ENCODE data around the gene RSRC1.
"Not testable (repeated sequence)": the region's sequence is repeated elsewhere in the genome, so short reads cannot be mapped to it uniquely, and the experiment has no call there.

The RSRC1 gene

DNA sequence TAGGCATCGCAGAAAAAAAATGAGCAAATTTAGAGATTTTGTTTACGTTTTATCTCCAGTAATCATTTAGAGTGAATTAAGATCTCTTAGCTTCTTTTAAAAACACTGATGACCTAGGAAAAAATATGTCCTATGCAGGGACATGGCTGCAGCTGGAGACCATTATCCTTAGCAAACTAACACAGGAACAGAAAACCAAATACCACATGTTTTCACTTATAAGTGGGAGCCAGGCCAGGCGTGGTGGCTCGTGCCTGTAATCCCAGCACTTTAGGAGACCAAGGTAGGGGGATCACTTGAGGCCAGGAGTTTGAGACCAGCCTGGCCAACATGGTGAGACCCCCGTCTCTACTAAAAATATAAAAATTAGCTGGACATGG is 298.6 kb downstream of the RSRC1 start:
- not testable (repeated sequence) for DNase-seq

- DNase-seq: no peak
Observed at GRCh38 chr3:158418035-158418434, 308.1 kb downstream of the RSRC1 start.

DNA sequence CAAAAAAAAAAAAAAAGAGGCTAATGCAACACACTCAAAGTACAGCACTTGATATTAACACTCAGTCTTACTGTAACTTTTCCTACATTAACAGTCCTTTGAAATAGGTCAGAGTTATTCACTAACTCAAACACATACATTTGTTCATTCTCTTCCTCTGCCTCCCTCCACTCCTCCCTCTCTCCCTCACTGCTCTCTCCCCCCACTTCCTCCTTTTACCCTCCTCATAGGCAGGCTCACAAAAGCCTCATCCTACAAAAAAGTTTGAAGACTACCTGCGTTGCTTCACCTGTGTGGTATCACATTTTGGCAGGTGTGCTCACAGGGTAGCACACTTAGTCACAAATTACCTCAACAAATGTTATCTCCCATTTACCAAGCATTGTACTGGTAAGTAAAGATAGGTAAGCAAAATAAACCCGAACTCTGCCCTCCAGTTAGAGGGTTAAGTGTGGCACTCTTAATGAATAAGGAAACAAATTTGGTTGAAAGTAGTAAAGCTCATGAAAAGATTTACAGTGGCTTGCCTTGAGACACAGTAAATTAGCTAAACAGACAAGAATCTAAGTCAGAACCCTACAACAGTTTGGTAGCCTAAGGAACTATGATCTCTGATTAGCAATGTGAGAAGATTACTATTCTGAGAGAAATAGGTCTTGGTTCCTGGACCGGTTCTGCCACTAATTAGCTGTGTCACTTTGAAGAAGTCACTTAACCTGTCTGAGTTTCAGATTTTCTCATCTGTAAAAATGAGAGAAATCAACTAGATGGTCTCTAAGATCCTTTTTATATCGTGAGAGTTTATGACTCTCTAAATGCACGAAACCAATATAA is 310.1 kb downstream of the RSRC1 start:
- no peak for DNase-seq

GRCh38 chr3:158420654-158421396 is 310.9 kb downstream of the RSRC1 start:
- no peak for DNase-seq

DNA sequence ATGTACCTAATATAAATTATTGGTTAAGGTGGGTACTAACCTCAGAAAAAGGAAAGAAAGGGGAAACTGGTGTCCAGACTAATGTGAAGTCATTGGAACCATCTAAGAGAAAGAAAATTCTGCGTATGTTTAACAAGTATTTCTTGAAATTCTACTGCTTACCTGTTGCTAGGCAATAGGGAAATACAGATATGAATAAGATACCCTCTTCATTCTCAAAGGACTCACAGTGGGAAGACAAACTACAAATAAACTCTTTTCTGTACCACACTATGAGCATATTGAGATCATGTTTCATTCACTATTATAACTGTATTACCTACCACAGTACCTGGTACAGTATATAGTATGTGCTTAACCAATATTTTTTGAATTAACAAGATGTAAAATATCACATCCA is 320.6 kb downstream of the RSRC1 start:
- DNase-seq: no peak

DNA sequence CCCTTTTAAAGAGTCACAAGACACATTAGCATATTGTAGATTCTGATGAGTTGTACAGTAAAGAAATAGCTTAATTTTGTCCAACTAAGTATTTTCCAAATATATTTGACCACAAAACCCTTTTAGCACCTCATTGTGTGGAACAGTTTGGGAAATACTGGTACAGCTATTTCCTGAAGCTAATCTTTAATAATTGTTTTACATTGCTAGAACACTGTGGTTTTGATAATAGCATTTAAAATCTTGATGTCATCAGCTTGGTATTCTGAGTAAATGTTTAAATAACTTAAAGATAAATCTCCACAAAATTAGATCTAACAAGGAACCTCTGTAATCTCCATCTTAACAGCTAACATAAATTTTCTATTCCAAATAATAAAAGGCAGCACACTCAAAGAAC is 321.1 kb downstream of the RSRC1 start:
- DNase-seq: no peak

DNA sequence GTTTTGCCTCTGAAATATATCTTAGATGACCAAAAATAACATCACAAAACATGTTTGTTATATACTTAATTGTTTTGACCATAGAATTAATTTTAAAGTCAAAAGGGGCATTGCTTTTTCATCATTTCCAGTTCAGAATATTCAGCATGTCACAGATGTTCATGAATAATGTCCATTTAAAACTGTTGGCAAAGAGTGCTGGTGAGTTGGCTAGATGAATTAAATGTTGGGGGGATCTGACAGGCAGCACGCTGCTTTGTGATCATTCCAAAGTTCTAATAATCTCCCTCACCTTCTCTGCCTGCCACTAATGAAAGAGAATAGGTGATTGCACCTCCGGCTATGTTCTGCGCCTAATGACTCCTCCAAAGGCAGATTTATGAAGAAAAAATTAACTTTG is 321.9 kb downstream of the RSRC1 start:
- no peak for DNase-seq

DNA sequence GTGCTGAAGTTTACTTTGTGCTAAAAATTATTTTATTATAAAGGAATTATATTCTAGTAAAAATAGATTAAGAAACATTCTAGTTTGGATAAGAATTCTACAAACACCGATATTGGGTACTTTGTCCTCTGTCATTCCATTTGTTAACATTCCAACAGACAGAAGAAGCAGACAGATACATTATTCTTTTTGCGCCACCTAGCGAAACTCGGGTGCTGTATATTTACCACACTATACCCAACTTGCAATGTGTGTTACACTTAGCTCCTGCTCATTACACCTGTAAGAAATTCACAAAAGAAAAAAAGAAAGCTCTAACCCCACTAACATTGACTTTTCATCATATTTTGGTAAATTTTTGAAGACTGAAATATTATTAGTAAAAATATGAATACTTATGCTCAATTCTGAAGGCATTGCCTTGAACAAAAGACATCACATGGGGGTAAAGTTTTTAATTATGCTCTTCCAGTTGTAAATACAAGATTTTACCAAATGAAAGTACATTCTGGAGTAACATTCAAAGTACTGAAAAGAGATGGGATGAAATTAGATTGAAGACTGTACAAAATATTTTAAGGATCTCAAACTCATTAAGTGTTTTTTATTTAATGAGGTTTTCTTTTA is 324.6 kb downstream of the RSRC1 start:
- peak; percentile 42 for DNase-seq

DNA sequence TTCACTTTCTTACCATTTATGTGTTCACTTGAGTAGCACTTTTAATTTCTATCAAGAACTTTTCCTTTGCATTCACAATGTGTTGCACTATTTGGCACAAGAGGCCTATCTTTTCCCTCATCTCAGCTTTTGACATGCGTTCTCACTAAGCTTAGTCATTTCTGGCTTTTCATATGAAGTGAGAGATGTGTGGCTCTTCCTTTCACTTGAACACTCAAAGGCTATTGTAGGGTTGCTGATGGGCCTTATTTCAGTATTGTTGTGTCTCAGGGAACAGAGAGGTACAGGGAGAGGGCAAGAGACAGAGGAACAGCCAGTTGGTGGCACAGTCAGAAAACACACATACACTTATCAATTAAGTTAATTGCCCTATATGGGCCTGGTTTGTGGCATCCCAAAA is 333.7 kb downstream of the RSRC1 start:
- no peak for DNase-seq

GRCh38 chr3:158447408-158447807 is 337.5 kb downstream of the RSRC1 start:
- no peak for DNase-seq

DNA sequence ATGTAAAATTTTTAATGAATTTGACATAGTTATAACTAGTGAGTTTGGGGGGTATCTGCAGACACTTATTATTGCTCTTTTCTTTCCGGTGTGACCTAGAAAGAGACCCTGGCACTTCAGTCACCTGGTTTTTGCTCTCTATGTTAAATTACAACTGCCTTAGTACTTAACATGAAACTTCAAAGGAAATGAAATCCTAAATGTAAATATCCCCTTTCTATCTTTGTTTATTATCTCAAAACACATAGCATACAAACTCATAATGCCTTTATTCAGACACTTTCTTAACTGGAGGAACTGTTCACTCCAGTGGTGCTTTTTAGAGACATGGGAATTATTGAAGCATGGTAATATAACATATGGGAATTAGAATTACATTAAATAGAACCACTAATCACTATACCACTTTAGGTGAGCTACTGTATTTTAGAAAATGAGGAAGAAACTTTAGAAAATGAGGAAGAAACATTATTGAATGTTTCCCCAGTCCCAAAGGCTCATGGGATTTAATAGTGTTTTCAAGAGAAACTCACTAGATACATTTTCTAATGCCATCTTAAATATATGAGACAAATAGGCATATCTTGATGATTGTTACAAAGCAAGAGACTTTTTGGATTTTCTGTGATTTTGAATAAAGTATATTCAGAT is 341.6 kb downstream of the RSRC1 start:
- DNase-seq: no peak

- no peak for DNase-seq
Observed at GRCh38 chr3:158452334-158452733, 342.4 kb downstream of the RSRC1 start.

DNA sequence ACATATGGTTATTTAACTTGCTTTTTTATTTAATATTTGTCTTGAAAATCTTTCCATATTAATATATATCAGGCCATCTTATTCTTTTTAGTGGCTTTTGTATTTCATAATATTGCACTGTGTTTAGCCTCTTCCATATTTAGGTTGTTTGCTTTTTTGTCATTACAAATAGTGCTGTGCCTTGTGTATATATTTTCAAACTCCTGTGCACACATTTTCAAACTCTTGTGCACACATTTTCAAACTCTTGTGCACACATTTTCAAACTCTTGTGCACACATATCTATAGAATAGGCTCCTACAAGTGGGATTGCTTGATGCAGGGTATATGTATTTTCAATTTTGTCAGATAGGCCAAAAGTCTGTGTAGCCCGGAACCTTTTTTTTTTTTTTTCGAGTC is 343.1 kb downstream of the RSRC1 start:
- DNase-seq: no peak

DNA sequence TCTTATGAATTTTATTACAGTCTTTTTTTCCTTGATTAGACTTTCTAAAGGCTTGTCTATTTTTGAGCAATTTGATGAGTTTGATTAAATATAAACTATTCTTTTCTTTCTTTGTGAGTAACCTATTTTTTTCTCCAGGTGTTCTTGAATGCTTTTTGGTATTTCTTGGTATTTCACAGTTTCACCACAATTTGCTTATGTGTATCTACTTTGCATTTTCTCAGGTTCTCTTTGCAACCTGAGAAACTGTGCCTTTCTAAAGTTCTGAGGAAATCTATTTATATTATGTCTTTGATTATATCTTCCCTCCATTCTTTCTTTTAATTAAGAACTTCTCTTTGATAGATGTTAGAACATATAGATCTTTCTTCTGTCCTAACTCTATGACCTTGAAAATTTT is 344.0 kb downstream of the RSRC1 start:
- no peak for DNase-seq

DNA sequence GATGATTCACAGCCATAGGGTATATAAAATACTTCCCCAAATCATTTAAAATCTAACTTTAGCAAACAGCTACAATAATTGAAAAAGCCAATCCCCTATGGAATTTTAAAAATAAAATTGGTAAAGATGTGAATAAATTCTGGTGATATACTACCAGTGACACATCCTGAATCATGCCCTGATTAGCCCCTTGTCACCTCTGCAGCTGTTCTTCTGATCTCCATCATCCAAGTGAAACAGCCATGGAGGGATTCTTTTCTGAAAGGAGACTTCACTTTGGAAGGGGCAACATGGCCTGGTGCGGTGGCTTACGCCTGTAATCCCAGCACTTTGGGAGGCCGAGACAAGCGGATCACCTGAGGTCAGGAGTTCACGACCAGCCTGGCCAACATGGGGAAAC is 345.5 kb downstream of the RSRC1 start:
- no peak for DNase-seq

DNA sequence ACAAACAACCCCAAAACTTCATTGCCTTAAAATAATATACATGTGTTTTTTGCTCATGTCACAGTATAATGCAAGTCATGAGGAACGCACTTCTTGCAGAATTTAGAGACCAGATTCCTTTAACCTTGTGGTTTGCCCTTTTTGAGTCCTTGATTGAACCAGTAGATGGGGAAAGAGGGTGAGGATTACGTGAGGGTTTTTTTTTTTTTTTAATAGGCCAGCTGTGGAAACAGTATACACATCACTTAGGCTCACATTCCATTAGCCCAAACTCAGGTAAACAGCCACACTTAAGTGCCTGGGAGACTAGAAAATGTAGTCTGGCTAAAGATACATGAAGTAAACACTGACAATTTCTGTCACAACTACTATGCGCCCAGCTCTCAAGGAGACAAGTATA is 346.2 kb downstream of the RSRC1 start:
- DNase-seq: no peak

- DNase-seq: no peak
Observed at GRCh38 chr3:158458464-158458863, 348.6 kb downstream of the RSRC1 start.

GRCh38 chr3:158460926-158461325 is 351.0 kb downstream of the RSRC1 start:
- DNase-seq: no peak

GRCh38 chr3:158463556-158463955 is 353.7 kb downstream of the RSRC1 start:
- DNase-seq: no peak

DNA sequence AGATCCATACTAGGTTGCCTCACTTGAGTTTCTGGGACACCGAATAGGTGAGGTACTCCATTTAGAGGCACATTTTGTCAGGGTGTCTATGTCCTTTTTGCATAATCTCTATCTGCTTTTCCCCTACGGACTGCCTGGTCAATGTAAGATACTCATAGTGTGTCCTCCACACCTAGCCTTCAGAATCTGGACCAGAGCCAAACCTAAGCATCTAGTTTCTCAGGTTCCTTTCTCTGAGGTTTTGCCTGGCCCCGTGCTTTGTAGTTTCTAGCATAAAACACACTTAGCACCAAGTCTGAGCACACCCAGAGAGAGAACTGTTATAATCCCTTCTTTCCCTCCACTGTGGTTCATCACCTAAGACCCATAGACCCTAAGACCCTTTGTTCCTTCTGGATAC is 355.2 kb downstream of the RSRC1 start:
- no peak for DNase-seq

DNA sequence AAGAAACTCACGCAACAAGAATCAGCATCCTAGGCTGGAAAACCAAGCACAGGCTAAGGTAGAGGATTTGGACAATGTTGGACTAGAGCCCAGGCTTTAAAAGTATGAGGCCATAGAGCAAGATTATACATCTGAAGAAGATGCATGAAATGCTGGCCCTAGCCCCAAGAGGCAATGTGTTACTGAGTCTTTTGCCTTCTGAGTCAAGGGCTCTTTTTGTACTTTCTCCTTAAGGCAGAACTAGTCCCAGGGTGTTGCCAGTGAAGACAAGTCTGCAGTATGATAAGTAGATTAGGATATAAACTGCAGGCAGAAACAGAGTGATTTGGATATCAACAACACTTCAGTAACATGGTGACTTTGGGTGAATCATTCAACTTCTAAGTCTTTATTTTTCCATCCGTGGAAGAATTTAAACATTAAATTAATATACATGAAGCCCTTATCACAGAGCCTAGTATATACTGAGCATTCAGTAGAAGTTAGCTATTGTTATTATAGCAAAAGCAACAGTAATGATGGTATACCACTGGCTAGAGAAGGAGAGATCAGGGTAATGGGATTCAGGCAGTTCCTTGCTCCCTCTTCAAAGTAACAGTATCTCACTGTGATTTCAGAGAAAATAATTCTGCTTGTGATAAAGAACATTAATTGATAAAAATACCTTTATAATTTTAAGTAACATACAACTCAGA is 361.2 kb downstream of the RSRC1 start:
- no peak for DNase-seq

GRCh38 chr3:158471639-158472294 is 361.9 kb downstream of the RSRC1 start:
- DNase-seq: no peak
